Sigmoid colon (tissue), 4 donors: ENCODE results near the gene ARHGEF1.

Source experiments
- POLR2A ChIP-seq, 2 donors: fragments of 450-650 bp; IDR thresholded peaks; one replicate each; pipeline ENCODE4 v1.6.1; 2016; ENCODE audit warnings: antibody characterized with exemption in 2 of 2, mild to moderate bottlenecking in 2 of 2, moderate library complexity in 2 of 2
- POLR2AphosphoS5 ChIP-seq, 4 donors: sonication (generic); formaldehyde crosslinking; IDR thresholded peaks; one replicate each; pipeline ENCODE4 v1.6.1; 2017; ENCODE audit warnings: antibody characterized with exemption in 4 of 4
- TF ChIP-seq, protein P1 (sequence below), 4 experiments: fragments of 450-650 bp in 3 of 4; fragments of 200-600 bp in 1 of 4; IDR thresholded peaks; one replicate each; pipeline ENCODE4 v1.5.1; 2016 to 2019; ENCODE audit warnings: antibody characterized with exemption in 4 of 4, mild to moderate bottlenecking in 3 of 4, moderate library complexity in 2 of 4

DNA sequence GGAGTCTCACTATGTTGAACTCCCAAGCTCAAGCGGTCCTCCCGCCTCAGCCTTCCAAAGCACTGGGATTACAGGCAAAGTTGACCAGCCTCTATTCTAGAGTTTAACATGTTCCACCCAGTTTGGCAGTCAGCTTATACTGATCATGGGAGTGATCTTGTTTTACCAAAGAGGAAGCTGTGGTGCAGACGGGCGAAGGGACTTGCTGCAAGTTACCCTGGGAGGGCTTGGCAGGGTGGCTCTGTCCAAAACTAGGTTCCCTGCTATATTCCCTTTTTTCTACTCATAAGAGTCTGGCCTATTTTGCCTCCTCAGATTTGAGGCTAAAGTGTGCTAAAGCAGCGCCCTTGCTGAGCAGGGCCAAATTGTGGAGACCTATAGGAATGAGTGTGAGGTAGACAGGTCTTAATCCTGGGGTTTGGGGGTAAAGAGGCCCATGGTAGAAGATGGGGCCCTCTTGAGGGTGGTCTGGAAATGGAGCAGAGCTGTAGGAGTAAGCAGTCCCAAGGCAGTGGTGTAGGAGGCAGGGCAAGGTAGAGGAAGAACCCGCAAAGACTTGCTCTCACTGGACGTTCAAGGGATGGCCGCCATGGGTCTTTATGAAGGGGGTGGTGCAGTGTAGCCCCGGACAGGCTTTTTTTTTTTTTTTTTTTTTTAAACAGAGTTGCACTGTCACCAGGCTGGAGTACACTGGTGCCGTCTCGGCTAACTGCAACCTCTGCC lies 19.6 kb upstream of the ARHGEF1 start:
- TF ChIP-seq, protein P1, sequence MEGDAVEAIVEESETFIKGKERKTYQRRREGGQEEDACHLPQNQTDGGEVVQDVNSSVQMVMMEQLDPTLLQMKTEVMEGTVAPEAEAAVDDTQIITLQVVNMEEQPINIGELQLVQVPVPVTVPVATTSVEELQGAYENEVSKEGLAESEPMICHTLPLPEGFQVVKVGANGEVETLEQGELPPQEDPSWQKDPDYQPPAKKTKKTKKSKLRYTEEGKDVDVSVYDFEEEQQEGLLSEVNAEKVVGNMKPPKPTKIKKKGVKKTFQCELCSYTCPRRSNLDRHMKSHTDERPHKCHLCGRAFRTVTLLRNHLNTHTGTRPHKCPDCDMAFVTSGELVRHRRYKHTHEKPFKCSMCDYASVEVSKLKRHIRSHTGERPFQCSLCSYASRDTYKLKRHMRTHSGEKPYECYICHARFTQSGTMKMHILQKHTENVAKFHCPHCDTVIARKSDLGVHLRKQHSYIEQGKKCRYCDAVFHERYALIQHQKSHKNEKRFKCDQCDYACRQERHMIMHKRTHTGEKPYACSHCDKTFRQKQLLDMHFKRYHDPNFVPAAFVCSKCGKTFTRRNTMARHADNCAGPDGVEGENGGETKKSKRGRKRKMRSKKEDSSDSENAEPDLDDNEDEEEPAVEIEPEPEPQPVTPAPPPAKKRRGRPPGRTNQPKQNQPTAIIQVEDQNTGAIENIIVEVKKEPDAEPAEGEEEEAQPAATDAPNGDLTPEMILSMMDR (IDR thresholded peaks at IDR 0.05), result no peak
- TF ChIP-seq POLR2AphosphoS5 (IDR thresholded peaks at IDR 0.05), result no peak
- no peak for TF ChIP-seq POLR2A (IDR thresholded peaks at IDR 0.05)
